GM19455 (cell line): ENCODE data around the gene PTGDS.

Experiments
- ATAC-seq: cut with Tn5 transposase; IDR thresholded peaks from one replicate; pipeline ENCODE4 v1.9.1; 2021; ENCODE audit not compliant: unreplicated experiment

PTGDS gene

GRCh38 chr9:136945333-136946227, 31.7 kb upstream of the PTGDS start:
- no peak for ATAC-seq

- ATAC-seq = no peak
Observed at GRCh38 chr9:136946228-136947027, 30.9 kb upstream of the PTGDS start.

- ATAC-seq = no peak
Observed at GRCh38 chr9:136947028-136947891, 30.0 kb upstream of the PTGDS start.

DNA sequence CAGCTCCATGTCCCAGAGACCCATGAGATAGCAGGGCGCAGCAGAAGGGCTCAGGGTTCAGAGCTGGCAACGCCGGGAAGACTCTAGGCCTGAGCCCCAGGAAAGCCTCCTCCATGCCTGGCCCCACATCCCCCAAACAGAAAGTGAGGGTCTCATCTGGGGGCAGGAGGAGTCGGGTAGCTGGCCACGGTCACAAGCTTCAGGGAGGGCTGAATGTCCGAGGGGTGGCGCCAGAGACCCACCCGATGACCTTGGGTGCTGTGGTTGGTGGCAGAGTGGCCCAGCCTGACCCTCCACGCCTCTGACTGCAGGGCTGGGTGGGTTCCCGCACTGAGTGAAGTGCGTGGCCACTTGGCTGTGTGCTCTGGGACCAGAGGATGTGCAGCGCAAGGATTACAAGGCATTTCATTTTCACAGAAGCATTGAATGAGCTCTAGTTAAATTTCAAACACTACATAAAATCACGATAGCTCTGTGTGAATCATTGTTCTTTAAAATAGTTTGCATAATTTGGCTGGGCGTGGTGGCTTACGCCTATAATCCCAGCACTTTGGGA, 29.3 kb upstream of the PTGDS start:
- ATAC-seq = no peak

- ATAC-seq = no peak
Observed at GRCh38 chr9:136949239-136949816, 28.0 kb upstream of the PTGDS start.

- ATAC-seq = peak; percentile 80
Observed at GRCh38 chr9:136949817-136950655, 27.3 kb upstream of the PTGDS start.

- no peak for ATAC-seq
Observed at GRCh38 chr9:136950656-136951276, 26.5 kb upstream of the PTGDS start.

GRCh38 chr9:136951541-136952320, 25.6 kb upstream of the PTGDS start, which contains the start of gene LCN12:
Gene LCN12 (plus strand): TSS chr9:136952273. CDS start chr9:136952328, 55 bp downstream.
- no peak for ATAC-seq

GRCh38 chr9:136952321-136952850, 24.9 kb upstream of the PTGDS start:
- no peak for ATAC-seq

- no peak for ATAC-seq
Observed at GRCh38 chr9:136952876-136953770, 24.2 kb upstream of the PTGDS start.

- ATAC-seq = no peak
Observed at GRCh38 chr9:136953771-136954269, 23.5 kb upstream of the PTGDS start.

DNA sequence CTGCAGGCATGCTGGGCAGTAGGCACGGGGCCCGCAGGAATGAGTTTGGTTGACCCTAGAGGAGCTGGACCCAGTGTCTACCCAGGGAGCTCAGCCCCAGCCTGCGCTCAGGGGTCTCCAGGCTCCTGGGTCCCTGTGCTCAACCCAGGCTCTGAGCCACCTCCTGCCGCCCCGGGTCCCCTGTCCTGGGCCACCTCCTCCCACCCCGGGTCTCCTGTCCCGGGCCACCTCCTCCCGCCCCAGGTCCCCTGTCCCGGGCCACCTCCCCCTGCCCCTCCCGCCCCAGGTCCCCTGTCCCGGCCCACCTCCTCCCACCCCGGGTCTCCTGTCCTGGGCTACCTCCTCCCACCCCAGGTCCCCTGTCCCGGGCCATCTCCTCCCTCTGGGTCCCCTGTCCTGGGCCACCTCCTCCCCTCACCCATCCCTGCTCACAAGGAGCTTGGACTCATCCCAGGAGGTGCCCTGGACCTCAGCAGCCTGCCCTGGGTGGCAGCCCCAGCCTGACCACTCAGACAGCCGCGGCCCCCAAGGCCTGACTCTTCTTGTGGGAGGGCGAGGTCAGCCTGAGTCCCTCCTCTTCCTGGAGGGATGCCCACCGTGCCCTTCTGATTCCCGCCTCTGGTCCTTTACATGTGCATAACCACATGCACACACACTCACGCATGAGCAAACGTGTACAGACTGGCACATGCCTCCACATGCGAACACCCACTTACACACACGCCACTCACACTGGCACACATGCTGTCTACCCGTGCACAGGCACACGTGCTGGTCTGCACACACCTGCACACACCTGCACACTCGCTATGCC, 22.8 kb upstream of the PTGDS start:
- ATAC-seq = no peak

- no peak for ATAC-seq
Observed at GRCh38 chr9:136955202-136955942, 21.9 kb upstream of the PTGDS start.

- no peak for ATAC-seq
Observed at GRCh38 chr9:136955943-136956335, 21.4 kb upstream of the PTGDS start.

GRCh38 chr9:136956604-136957003, 20.7 kb upstream of the PTGDS start:
- ATAC-seq = no peak
